GM19328 (cell line): Measurements from ENCODE around the gene SHLD1.

ENCODE experiments used
- ATAC-seq: cut with Tn5 transposase; IDR thresholded peaks from one replicate; pipeline ENCODE4 v1.9.1; 2021; ENCODE audit warnings: mild to moderate bottlenecking, moderate library complexity; ENCODE audit not compliant: unreplicated experiment

Gene SHLD1

DNA sequence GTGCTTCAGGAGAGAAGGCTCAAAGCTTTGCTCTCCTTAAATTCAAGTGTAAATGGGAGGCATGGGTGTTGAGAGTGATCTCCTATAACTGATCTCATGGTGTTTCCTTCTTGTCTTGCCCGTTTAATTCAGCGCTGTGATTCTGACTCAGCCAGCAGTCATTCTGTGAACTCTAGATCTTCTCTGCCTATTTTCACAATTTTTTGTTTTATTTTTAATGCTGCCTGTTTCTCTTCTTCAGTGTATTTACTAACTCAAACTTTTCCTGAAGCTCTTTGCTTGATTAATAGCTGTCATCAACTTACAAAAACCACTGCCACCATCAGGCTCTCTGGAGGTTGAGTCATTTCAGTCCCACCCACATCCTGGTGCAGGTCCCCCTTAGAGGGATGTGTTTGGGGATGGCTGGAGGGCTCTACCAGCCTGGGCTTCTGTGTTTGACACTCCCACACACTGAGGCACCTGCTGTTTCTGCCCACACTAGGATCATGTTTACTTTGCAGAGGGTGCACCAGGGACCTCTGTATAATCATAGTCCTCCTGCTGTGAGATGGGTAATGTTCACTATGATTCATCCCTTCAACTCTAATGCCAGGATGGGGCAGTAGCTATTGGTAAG is 94.0 kb downstream of the SHLD1 start:
- ATAC-seq, result peak; percentile 74

DNA sequence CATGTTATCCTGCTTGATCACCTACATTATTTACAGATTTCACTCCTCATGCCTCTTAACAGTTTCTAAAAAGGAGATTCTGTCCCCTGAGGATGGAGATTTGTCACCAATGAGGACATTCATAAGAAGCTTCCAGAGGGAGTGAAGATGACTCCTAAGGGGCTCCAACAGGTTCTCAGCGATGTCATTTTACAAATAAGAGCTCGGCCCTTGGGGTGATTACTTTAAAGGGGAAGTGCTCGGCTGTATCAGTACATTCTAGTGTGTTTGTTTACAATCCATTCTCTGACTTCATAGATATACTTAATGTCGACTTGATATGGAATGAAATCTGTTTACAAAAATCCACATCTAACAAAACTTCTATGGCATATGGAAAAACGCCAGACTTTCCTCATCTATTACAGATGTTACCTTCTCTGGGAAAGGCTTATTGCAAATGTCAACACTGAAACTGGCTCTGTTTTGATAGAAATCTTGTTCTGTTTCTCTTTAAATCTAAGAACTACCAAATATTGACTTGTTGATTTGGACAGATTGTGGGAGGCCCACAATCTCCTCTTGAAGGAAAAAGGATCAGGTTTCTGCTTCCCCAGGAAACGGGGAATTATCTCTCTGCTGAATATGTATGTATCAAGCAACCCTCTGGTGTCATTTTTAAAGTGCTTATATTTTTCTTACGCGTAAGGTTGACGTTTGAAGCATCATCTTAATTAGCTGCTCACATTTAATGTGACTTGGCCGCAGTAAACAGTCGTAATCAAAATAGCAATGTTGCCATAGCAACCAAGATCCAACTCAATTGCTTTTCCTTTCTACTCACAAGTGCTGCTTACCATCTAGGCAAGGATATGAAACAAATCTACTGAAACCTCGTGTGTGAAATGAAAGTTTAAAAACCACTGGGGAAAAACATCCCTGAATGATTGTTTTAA is 95.7 kb downstream of the SHLD1 start:
- ATAC-seq, result no peak

DNA sequence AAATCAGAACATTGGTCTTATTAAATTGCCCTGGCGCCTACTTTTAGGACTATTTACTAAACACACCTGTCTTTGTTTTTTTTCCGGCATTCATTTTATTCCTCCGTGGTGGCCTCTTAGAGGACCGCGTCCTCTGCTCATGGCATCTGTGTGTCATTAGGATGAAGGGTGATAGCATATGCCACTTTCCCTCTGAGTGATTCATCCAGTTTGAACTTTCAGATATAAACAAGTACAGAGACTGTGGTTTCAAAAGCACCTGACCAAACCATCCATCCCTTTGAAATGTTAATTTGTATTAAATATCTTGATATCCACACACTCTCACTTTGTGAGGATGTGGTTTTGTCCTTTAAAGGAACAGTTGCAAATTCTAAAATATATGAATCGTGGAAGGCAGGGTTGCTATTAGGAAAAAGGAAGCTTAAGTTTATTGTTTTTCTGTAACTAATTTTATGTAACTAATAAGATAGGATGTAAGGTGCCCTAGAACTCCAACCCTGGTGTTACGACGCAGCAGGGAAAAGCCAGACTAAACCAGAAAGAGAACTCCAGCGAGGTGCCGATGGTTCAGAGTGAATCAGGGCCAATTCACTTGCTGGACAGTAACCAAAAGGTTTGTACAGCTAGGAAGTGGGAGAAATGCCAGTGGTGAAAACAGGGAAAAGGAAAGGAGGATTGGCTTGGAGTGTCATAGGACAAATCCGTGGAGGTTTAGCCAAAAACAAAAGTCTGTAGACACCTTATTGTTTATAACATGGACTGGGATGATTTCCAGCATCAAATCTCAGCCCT is 98.7 kb downstream of the SHLD1 start:
- no peak for ATAC-seq

DNA sequence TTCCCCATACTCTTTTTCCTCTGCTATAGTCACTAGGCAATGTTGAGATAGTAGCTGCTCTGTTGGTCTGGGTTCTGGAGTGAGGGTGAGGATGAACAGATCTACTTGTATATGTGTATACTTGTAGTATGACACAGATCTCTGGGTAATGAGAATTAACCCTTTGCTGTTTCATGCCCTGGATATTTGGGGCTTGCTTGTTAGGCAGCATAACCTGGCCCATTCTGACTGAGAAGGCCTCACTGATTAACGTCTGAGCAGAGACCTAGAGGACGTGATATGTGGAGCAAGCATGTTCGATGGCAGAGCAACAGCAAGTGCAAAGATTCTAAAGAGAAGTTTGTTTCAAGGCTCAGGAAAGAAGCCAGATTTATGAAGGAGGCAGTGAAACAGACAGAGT is 105.7 kb downstream of the SHLD1 start:
- ATAC-seq, result no peak

DNA sequence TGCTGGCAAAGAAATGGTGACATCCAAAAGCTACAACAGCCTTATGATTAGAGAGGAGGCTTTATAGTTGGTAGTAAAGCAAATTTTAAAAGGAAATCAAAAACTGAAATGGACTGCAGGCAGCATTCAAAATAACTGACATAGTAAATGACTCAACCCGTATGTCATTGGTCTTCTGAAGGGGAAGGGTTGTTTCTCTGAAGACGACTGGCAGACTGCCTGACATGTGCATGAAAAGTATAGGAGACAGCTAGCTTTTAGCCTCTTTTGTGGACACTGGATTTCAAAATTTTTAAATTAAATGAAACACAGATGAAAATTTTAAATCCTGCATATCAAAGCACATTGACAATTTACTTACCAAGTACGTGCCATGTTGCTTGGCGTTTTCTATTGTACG is 109.4 kb downstream of the SHLD1 start:
- ATAC-seq, result no peak

DNA sequence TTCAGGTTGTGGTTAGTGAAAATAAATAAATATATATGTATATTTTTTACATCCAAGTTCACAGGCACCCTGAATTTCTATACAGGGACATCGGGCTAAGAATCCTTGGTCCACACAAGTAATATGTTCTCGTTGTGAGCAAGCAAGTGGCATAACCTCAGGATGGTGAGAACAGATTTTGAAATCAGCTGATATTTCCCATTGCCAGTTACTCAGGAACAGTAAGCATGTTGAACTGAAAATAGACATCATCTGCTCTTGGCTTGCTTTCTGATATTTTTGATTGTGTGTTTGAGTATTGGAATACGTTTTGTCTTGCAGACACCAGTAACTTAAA is 112.5 kb downstream of the SHLD1 start:
- ATAC-seq, result no peak

DNA sequence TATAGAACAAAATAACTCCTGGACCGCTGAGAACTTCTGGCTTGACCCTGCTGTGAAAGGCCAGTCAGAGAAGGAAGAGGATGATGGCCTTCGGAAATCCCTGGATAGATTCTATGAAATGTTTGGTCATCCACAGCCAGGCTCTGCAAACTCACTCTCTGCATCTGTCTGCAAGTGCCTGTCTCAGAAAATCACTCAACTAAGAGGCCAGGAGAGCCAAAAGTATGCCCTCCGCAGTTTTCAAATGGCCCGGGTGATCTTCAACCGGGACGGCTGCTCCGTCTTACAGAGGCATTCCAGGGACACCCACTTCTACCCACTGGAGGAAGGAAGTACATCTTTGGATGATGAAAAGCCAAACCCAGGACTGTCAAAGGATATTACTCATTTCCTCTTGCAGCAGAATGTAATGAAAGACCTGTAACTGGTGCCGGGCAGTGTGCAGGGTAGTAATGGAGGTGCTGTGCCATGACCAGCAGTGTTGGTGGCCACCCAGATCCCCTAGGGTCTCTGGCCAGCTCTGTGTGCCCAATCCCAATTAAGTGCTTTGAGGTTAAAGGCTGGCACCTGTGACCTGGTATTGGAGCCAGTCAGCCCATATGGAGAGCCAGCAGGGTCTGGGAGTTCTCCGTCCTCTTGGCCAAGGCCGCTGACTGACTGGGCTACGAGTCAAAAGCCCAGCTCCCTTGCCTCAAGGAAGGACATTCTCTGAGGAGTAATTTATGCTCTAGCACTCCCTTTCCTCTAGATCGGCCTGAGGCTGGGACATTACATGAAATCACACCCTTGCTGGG is 113.0 kb downstream of the SHLD1 start:
- ATAC-seq, result no peak

DNA sequence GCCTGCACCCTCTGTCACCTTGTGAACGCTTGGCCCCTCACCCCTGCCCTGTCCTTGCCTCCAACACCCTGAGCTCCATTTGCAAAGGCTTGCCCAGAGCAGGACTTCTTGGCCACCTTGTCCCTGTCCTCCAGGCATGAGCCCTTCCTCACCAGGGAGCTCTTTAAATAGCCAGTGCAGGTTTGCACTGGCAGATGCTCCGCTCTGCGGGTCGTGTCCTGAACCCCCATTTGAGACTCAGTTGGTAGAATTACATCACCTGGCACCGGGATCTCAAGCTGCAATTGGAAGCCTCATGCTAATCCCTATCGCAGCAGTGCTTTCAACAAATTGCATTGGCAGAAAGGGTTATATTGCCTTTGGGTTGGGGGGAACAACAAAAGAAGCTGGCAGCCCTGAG is 114.2 kb downstream of the SHLD1 start:
- no peak for ATAC-seq

DNA sequence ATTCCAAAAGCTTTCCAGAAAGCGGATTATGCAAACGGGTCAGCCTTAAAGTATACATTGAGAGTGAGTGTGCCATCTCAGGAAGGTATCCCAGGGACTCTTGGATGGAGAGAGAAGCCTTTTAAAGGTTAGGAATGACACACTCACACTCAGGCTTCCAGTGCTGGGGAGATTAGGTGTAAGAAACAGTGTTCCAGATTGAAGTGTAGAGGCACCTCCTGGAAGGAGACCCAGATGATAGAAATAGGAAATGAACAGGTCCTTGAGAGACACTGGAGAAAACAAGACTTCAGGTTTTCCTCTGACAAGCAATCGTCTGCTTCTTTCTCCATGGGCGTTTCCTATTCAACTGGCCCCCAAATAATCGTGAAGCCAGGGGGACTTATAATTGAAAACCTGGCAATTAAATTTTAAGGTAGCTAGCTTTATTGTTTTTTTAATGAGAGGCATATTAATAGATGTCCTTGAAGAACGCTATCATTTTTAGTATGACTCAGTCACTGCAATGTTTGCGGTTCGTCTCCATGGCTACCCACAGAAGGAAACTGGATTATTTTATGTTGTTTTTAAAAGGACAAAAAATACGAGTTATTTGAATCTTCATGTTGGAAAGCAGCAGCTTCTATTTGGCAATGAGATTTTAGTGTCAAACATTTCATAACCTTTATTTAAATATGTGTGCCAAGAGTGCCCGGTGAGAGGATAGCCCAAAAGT is 114.8 kb downstream of the SHLD1 start:
- ATAC-seq, result no peak

DNA sequence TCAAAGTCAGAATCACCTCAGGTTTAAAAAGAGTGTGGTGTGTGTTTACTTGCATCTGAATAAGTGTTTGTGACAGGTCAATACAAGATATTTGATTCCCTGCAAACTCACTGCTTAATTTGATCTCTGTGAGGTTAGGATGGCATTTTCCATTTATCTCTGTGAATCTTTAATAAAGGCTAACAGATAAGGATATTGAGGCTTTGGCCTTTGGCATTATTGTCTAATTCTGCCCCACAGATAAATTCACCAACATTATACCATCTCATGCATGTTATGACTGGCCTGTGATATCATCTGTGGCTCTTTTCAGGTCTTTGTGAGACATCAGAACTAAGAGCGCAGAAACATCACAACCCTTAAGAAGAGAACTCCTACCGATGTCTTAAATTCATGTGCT is 115.4 kb downstream of the SHLD1 start:
- no peak for ATAC-seq

DNA sequence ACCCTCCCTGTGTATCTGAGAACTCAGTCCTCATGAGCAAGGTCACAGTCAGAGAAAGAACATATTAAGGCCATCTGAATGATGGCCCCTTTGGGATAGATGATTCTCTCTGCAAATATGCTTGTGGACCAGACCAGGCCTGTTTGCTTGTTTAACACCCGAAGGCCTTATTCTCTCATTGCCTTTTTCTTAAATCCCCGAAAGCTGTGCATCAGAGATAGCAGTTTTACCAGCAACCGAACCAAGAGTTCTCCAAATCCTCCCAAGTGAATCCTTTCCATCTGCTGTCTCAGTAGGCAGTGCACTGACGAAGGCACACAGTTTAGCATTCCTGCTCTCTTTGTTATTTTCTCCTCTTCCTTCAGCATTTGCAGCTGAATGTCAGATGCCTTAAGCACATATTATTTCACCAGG is 120.4 kb downstream of the SHLD1 start:
- ATAC-seq, result no peak

DNA sequence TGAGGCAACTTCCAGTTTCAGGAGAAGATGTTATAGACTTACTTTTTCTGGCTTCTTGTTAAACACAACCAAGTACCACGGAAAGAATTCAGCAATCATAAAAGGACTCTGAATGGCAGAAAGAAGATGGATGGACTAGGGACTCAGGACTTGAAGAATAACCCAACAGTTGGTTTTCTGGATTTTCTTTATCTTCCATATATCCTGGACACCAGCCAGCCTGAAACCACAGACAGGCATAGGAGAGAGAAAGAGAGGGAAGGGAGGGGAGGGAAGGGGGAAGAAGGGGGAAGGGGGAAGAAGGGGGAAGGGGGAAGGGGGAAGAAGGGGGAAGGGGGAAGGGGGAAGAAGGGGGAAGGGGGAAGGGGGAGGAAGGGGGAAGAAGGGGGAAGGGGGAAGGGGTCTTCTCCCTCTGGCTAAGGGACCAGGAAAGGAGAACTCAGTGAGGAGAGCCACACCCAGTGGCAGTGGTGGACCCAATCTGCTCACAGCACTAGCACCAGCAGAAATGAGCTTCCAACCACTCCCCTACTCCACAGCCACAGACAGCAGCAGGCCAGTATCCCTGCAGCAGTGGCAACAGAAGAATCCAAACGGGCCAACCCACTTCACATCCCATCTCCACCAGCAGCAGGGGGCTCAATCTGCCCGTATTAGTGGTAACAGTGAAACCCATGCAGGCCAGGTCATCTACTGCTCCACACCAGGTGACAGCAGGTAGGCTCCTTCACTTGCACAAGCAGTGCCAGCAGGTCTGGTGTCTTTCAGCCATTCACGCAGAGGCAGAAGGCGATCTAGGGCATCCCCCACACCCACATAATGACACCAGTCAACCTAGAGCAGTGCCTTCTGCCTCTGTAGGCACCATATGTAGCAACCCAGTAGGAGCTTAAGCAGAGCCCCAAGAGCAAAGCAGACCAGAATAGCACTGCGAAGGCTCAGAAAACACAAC is 121.5 kb downstream of the SHLD1 start:
- no peak for ATAC-seq

DNA sequence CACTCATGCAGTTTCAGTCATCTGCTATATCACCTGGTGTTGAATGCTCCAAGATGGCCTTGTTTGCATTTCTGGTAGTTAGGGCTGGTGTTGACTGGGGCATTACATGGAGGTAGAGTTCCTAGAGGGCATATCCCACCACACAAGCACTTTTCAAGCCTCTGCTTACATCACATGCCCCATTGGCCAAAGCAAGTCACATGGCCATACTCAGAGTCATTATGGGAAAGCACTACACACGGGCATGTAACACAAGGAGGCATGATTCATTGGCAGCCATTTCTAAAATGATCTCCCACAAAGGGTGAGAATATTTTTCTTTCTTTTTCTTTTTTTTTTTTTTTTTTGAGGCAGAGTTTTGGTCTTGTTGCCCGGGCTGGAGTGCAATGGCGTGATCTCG is 126.9 kb downstream of the SHLD1 start:
- no peak for ATAC-seq

DNA sequence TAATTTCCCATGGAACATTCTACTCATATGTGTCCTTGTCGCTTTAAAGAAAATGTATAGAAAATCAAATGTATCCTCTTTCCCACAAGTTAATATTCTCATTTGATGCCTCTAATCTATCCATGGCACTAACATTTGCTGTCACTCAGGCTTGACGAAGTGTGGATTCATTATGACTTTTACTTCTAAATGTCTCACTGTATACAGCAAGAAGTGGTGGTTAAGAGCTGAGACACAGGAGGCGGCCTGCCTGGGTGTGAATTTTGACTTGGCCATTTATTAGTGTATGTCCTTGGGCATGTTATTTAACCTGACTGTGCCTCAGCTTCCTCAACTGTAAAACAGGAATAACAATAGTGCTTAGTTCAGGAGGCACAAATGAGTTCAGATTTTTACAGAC is 130.1 kb downstream of the SHLD1 start:
- ATAC-seq, result no peak

DNA sequence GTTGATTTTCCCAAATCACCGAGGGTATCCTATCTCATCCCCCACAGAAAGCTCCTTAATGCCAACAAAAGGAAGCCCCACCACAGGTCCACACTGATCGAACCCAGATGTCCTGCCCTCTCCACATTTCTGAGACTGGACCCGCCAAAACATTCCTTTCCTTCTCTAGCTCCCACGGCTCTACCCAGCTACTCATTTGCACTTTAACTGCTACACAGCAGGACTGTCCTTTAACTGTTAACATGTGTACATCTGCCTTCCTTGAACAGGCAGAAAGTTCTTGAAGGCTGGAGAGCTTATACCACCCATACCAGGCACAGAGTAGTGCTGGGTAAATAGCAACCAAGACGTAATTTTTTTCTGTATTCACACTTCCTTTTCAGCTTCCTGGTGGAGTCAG is 131.5 kb downstream of the SHLD1 start:
- ATAC-seq, result no peak

DNA sequence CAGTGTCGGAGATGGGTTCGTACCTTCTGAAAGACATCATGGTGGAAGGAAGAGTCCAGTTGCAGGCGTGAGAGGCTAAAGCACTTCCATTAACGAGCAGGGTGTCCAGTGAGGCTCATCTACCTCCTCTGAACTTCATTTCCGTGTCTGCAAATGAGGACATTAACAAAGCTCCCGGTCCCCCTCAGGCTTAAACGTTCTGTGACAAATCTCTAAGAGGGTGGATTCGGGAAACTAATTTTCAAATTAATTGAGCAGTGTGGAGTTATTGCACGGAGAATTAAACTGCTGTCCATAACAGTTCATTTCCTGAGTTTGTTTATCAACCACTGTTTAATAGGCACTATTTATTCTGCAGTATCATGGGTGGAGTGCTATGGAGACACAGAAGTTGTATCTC is 132.0 kb downstream of the SHLD1 start:
- no peak for ATAC-seq

DNA sequence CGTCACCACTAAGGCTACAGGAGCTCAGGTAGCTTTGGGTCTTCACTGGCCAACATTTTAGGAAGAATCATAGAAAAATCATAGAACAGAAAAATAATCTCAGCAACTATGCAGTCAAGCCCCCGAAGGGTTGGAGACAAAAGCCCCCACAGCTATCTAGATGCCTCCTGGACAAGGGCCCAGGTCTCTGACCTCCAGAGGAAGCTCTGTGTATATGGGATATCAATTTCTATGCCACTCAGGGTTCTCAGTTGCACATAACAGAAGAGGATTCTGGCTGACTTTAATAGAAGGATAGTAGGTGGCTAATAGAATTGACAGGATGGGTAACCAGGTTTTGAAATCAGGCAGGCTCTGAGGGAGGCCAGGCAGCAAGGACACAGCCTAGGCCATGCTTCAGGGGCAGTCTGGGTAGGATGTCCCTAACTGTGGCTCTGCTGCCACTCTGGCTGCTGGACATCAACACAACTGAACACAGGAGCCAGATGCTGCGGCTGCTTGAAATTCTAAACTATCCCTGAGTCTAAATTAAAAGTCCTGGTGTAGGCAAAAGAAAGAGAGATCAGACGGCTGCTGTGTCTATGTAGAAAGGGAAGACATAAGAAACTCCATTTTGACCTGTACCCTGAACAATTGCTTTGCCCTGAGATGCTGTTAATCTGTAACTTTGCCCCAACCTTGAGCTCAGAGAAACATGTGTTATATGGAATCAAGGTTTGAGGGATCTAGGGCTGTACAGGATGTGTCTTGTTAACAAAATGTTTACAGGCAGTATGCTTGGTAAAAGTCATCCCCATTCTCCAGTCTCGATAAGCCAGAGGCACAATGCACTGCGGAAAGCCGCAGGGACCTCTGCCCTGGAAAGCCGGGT is 134.5 kb downstream of the SHLD1 start:
- no peak for ATAC-seq

DNA sequence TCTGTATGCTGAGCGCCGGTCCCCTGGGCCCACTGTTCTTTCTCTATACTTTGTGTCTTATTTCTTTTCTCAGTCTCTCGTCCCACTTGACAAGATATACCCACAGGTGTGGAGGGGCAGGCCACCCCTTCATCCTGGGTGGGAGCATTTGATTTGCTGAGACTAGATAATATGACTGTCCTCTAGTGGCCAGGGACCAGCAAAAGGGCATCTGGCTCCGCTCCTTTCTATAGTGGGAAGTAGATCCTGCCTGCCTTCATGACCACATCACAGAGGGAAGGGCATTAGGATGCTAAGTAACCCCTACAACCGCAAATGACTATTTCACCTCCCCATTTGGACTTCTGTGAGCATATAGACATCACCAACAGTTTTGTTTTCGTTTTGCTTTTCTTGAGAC is 135.7 kb downstream of the SHLD1 start:
- ATAC-seq, result no peak
